ENCODE results near the gene HAUS8.

DNA sequence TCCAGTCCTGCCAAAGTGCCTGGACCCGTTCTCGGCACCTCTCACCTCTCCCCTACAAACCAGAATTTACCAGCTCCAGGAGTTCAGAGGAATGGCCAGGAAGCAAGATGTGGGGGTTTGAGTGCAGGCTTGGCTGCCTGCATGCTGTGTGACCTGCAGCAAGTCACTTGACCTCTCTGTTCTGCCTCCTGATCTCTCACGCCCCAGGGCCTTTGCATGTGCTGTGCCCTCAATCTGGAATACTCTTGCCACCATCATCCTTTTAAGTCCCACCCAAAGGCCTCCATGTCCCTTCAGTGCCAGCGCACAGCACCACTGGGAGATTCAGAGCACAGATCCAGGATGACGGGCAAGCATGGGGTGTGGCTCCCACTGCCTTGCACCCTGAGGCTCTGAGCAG, 43.7 kb upstream of the HAUS8 start:
- no peak for TF ChIP-seq POLR2A (IDR thresholded peaks at IDR 0.05; ENCODE audit: low read depth, low read length)
- TF ChIP-seq, protein P1, sequence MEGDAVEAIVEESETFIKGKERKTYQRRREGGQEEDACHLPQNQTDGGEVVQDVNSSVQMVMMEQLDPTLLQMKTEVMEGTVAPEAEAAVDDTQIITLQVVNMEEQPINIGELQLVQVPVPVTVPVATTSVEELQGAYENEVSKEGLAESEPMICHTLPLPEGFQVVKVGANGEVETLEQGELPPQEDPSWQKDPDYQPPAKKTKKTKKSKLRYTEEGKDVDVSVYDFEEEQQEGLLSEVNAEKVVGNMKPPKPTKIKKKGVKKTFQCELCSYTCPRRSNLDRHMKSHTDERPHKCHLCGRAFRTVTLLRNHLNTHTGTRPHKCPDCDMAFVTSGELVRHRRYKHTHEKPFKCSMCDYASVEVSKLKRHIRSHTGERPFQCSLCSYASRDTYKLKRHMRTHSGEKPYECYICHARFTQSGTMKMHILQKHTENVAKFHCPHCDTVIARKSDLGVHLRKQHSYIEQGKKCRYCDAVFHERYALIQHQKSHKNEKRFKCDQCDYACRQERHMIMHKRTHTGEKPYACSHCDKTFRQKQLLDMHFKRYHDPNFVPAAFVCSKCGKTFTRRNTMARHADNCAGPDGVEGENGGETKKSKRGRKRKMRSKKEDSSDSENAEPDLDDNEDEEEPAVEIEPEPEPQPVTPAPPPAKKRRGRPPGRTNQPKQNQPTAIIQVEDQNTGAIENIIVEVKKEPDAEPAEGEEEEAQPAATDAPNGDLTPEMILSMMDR (conservative IDR thresholded peaks at IDR 0.05; ENCODE audit: low read depth, low read length), result no peak
- no peak for TF ChIP-seq RAD21 (IDR thresholded peaks at IDR 0.05; ENCODE audit: low read length)
- TF ChIP-seq CHD1 (IDR thresholded peaks at IDR 0.05; ENCODE audit: low read depth, low read length), result no peak
- TF ChIP-seq, protein P2, sequence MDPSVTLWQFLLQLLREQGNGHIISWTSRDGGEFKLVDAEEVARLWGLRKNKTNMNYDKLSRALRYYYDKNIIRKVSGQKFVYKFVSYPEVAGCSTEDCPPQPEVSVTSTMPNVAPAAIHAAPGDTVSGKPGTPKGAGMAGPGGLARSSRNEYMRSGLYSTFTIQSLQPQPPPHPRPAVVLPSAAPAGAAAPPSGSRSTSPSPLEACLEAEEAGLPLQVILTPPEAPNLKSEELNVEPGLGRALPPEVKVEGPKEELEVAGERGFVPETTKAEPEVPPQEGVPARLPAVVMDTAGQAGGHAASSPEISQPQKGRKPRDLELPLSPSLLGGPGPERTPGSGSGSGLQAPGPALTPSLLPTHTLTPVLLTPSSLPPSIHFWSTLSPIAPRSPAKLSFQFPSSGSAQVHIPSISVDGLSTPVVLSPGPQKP (IDR thresholded peaks at IDR 0.05; ENCODE audit: borderline replicate concordance, low read depth, low read length), result no peak
- no peak for TF ChIP-seq RCOR1 (IDR thresholded peaks at IDR 0.05; ENCODE audit: insufficient replicate concordance, low read length)
- TF ChIP-seq CEBPB (IDR thresholded peaks at IDR 0.05; ENCODE audit: low read depth, low read length), result no peak
- no peak for TF ChIP-seq MAZ (IDR thresholded peaks at IDR 0.05; ENCODE audit: borderline replicate concordance, low read depth, low read length)
- no peak for TF ChIP-seq SMC3 (IDR thresholded peaks at IDR 0.05; ENCODE audit: low read depth, low read length)
- no peak for TF ChIP-seq MXI1 (IDR thresholded peaks at IDR 0.05; ENCODE audit: borderline replicate concordance, low read depth, low read length)
- TF ChIP-seq MAFK (IDR thresholded peaks at IDR 0.05; ENCODE audit: low read depth, low read length), result no peak
